Progenitor cell of endocrine pancreas (in vitro differentiated cells): Measurements from ENCODE around the gene CXCL9. TPM values are rescaled to one million over a fixed set of nuclear protein-coding genes. Genes with fewer than 3 reads are reported as not detected.
"Not testable (repeated sequence)": the region's sequence is repeated elsewhere in the genome, so short reads cannot be mapped to it uniquely, and the experiment has no call there.

Experiments
- DNase-seq: peaks from one replicate; pipeline ENCODE4 v3.0.0; 2021; ENCODE audit warnings: low spot score; ENCODE audit not compliant: unreplicated experiment
- H3K27ac Mint-ChIP-seq: 2 replicates; pipeline ENCODE4 v1.8.0; 2021; ENCODE audit warnings: mild to moderate bottlenecking, moderate library complexity, mixed read lengths
- H3K27me3 Mint-ChIP-seq: 2 replicates; pipeline ENCODE4 v1.8.0; 2021; ENCODE audit warnings: mixed read lengths
- H3K36me3 Mint-ChIP-seq: 2 replicates; pipeline ENCODE4 v1.8.0; 2022; ENCODE audit warnings: mixed read lengths; ENCODE audit not compliant: insufficient read depth
- H3K4me1 Mint-ChIP-seq: 2 replicates; pipeline ENCODE4 v1.8.0; 2021; ENCODE audit warnings: low read depth, mixed read lengths
- H3K4me3 Mint-ChIP-seq: 2 replicates; pipeline ENCODE4 v1.8.0; 2021; ENCODE audit warnings: low read depth, mild to moderate bottlenecking, moderate library complexity, mixed read lengths
- H3K9me3 Mint-ChIP-seq: 2 replicates; pipeline ENCODE4 v1.8.0; 2021; ENCODE audit warnings: low read depth, mixed read lengths
- total RNA-seq: library from RNA; stranded (reverse); gene quantifications from 2 replicates; pipeline ENCODE4 v1.2.1, GENCODE V29; 2021
- TF ChIP-seq, protein P1 (sequence below): fragments of 200-600 bp; sonication (generic); IDR thresholded peaks from one replicate; pipeline ENCODE4 v1.5.0; 2021; ENCODE audit warnings: antibody characterized with exemption, mild to moderate bottlenecking; ENCODE audit not compliant: unreplicated experiment

The CXCL9 gene
- total RNA-seq, 1 donor from 2014 or later = not detected

DNA sequence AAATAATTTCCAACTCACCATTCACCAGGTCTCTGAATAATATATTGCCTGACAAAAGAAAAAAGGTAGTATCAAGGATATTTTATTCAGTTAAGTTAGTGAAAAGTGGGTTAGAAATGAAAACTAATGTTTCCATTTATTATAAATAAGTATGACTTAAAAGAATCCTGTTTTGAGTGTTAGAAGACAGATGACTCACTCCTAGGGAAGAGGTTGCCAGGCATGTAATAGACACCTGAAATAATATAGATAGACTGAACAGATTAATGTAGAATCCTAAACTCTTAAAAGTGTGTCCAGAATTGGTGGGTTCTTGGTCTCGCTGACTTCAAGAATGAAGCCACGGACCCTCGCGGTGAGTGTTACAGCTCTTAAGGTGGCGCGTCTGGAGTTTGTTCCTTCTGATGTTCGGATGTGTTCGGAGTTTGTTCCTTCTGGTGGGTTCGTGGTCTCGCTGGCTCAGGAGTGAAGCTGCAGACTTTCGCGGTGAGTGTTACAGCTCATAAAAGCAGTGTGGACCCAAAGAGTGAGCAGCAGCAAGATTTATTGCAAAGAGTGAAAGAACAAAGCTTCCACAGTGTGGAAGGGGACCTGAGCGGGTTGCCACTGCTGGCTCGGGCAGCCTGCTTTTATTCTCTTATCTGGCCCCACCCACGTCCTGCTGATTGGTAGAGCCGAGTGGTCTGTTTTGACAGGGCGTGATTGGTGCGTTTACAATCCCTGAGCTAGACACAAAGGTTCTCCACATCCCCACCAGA lies 35.1 kb upstream of the CXCL9 start:
- not testable (repeated sequence) for H3K36me3 Mint-ChIP-seq, H3K27me3 Mint-ChIP-seq, H3K4me1 Mint-ChIP-seq, H3K4me3 Mint-ChIP-seq, H3K9me3 Mint-ChIP-seq, DNase-seq
- peak overlapping the region; percentile 27 for H3K27ac Mint-ChIP-seq

DNA sequence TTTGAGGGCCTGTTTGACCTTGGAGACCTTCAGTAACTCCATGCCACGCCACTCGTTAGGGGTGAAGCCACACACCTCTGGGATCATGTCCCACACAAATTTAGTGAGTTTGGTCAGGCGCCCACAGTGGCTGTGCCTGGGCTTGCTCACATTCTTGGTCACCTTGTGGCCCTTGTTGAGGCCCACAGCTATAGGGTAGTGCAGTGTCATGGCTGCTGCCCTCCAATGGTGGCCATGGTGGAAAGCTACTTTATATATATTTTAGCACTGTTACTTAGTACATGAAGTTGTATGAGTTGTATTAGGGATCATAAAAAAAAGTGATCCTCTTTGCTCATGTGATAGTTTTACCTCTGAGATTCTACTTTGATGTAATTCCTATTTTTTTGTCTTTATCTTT lies 29.5 kb upstream of the CXCL9 start:
- peaks cover 1% of the 10 kb centered on the region for H3K4me1 Mint-ChIP-seq
- DNase-seq = no peak
- H3K36me3 Mint-ChIP-seq = no peaks in the 10 kb centered on the region
- no peak overlapping the region for H3K27ac Mint-ChIP-seq
- no peaks in the 10 kb centered on the region for H3K27me3 Mint-ChIP-seq
- no peaks in the 10 kb centered on the region for H3K9me3 Mint-ChIP-seq
- TF ChIP-seq, protein P1, sequence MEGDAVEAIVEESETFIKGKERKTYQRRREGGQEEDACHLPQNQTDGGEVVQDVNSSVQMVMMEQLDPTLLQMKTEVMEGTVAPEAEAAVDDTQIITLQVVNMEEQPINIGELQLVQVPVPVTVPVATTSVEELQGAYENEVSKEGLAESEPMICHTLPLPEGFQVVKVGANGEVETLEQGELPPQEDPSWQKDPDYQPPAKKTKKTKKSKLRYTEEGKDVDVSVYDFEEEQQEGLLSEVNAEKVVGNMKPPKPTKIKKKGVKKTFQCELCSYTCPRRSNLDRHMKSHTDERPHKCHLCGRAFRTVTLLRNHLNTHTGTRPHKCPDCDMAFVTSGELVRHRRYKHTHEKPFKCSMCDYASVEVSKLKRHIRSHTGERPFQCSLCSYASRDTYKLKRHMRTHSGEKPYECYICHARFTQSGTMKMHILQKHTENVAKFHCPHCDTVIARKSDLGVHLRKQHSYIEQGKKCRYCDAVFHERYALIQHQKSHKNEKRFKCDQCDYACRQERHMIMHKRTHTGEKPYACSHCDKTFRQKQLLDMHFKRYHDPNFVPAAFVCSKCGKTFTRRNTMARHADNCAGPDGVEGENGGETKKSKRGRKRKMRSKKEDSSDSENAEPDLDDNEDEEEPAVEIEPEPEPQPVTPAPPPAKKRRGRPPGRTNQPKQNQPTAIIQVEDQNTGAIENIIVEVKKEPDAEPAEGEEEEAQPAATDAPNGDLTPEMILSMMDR = no peak
- no peak overlapping the region for H3K4me3 Mint-ChIP-seq

DNA sequence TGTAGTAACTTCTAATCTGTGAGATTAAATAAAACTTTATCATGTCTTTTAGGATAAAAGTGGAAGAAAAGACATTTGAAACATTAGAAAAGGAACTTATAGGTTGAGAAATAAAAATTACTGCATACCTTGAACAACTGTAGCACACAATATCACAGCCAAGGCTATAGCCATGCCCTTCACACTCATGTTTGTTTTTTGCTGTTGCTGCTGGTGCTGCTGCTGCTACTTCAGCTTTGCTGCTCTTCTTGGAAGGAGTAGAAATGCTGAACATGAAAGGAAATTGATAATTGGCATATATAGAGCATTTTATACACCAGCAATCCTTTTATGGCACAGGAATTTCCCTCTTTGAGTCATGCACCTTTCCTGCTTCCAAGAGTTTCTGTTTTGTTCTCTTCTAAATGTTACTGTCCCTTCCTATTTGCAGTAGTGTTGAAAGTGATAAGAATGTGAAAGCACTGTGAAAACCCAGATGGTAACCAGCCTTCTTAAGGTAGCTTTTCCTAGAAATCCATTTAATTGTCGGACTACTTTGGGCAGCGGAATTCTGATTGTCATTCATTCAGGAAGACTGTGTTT lies 28.6 kb upstream of the CXCL9 start, which contains the start of gene CXCL11:
TSS of gene CXCL11 (minus strand) at position 272 of the 582 bp plus-strand sequence. CDS start at position 189, 83 bp downstream.
- DNase-seq = no peak
- no peaks in the 10 kb centered on the region for H3K9me3 Mint-ChIP-seq
- no peak within 1 kb of the TSS for H3K4me3 Mint-ChIP-seq
- no peaks in the 10 kb centered on the region for H3K27me3 Mint-ChIP-seq
- TF ChIP-seq, protein P1 = no peak
- peak within 1 kb of the TSS; percentile 18 for H3K27ac Mint-ChIP-seq
- peaks cover 1% of the 10 kb centered on the region for H3K4me1 Mint-ChIP-seq
- H3K36me3 Mint-ChIP-seq = no peaks in the 10 kb centered on the region

DNA sequence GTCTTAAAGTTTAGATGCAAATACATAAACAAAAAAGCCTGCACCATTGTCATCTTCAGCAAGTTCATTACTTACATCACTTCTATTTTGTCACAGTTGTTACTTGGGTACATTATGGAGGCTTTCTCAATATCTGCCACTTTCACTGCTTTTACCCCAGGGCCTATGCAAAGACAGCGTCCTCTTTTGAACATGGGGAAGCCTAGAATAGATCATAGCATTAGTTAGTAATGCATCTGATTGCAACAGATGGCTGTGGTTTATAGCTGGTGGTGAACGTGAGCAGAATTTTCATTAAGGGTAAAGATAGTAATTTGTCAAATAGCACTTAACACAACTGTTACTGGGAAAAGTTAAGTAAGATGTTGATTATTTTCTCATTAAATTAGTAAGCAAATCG lies 27.8 kb upstream of the CXCL9 start:
- DNase-seq = no peak
- H3K4me3 Mint-ChIP-seq = no peak overlapping the region
- H3K27me3 Mint-ChIP-seq = no peaks in the 10 kb centered on the region
- TF ChIP-seq, protein P1 = no peak
- no peak overlapping the region for H3K27ac Mint-ChIP-seq
- no peaks in the 10 kb centered on the region for H3K36me3 Mint-ChIP-seq
- H3K9me3 Mint-ChIP-seq = no peaks in the 10 kb centered on the region
- H3K4me1 Mint-ChIP-seq = peaks cover 1% of the 10 kb centered on the region

DNA sequence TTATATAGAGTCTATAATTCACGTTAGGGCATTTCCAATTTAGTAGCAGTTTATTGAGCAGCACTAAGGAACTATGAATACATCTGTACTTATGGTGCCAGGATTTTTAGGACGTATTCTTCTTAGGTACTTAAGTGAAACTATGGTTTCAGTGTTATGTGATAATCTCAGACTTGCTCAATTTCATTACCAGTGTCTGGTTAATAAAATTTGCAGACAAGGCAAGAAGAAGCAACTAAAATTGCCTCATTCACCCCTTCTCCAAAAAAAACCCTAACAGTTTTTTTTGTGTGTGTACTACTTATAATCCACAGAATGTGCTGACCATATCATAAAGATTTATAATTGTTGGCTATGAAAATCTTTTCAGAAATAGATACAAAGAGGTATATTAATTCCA lies 22.0 kb upstream of the CXCL9 start:
- TF ChIP-seq, protein P1 = no peak
- Mint-ChIP-seq H3K27ac (no peak overlapping the region), H3K36me3 (no peaks in the 10 kb centered on the region), H3K9me3 (no peaks in the 10 kb centered on the region), H3K27me3 (peaks cover 6% of the 10 kb centered on the region), H3K4me1 (no peaks in the 10 kb centered on the region), H3K4me3 (no peak overlapping the region)
- no peak for DNase-seq

DNA sequence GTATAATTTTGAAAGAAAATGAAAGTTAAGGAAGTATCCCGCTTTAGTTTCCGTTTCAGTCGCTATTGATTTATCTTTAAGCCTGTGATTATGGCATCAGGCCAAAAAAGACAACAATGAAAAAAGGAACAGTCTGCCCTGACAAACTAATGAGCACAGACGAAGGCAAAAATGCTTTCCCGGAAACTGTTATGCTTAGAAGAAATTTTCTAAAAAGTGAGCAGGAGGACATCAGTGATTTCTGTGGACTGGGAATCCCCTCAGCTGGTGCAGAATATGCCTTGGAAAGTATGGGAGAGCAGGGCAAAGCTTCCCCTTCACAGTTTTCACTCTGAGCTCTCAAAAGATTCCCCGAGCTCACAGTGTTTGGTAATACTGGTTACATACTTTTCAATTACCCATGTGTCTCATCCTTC lies 21.0 kb upstream of the CXCL9 start:
- peaks cover 6% of the 10 kb centered on the region for H3K27me3 Mint-ChIP-seq
- TF ChIP-seq, protein P1 = no peak
- no peaks in the 10 kb centered on the region for H3K4me1 Mint-ChIP-seq
- H3K36me3 Mint-ChIP-seq = no peaks in the 10 kb centered on the region
- no peak overlapping the region for H3K27ac Mint-ChIP-seq
- no peaks in the 10 kb centered on the region for H3K9me3 Mint-ChIP-seq
- no peak overlapping the region for H3K4me3 Mint-ChIP-seq
- DNase-seq = no peak
